ENCODE data around the gene ZCCHC24.

ZCCHC24 gene

GRCh38 chr10:79476645-79477044 is 31.2 kb upstream of the ZCCHC24 start:
- no peak overlapping the region for H2AFZ ChIP-seq (ENCODE audit: low read depth)
- no peak overlapping the region for H3K4me2 ChIP-seq
- H3K27ac ChIP-seq = no peak overlapping the region
- H3K4me3 ChIP-seq (IDR thresholded peaks at IDR 0.05; ENCODE audit: insufficient read depth, low read depth, low read length) = no peak overlapping the region
- H4K20me1 ChIP-seq (ENCODE audit: insufficient read depth) = no peaks in the 10 kb centered on the region
- TF ChIP-seq CTCF (conservative IDR thresholded peaks at IDR 0.05; ENCODE audit: low read depth, low read length) = no peak
- H3K36me3 ChIP-seq (ENCODE audit: insufficient read depth) = no peaks in the 10 kb centered on the region; the same call in 1 of the 2 replicates
- H3K27me3 ChIP-seq (ENCODE audit: insufficient read depth, low read depth) = no peaks in the 10 kb centered on the region
- H3K4me1 ChIP-seq (ENCODE audit: low read depth, poor library complexity, severe bottlenecking) = no peaks in the 10 kb centered on the region
- H3K79me2 ChIP-seq (ENCODE audit: insufficient read depth, low read depth) = no peaks in the 10 kb centered on the region
- H3K9ac ChIP-seq = no peak overlapping the region

DNA sequence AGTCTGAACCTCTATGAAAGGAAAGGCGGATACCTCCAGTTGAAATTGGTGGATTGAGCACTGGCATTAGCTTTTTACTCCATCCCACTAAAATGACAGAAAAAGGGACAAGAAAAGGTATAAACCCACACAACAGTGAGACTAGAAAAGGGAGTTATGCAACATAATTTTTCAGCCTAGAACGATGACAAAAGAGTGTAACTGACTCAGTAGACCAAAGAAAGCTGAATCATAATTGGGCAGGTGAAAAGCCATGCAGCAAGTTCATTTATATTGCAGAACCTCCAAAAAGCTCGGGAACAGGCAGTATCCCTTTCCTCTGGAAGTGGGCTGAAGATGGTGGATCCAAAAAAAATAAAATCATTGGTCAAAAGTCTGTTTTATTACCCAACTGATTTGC is 30.5 kb upstream of the ZCCHC24 start:
- Histone ChIP-seq H3K9ac (no peak overlapping the region), H3K4me2 (no peak overlapping the region), H4K20me1 (ENCODE audit: insufficient read depth) (no peaks in the 10 kb centered on the region), H3K27ac (no peak overlapping the region), H3K79me2 (ENCODE audit: insufficient read depth, low read depth) (no peaks in the 10 kb centered on the region), H3K4me1 (ENCODE audit: low read depth, poor library complexity, severe bottlenecking) (no peaks in the 10 kb centered on the region), H3K27me3 (ENCODE audit: insufficient read depth, low read depth) (no peaks in the 10 kb centered on the region), H3K4me3 (IDR thresholded peaks at IDR 0.05; ENCODE audit: insufficient read depth, low read depth, low read length) (no peak overlapping the region), H3K36me3 (ENCODE audit: insufficient read depth) (no peaks in the 10 kb centered on the region; the same call in 1 of the 2 replicates), H2AFZ (ENCODE audit: low read depth) (no peak overlapping the region)
- TF ChIP-seq CTCF (conservative IDR thresholded peaks at IDR 0.05; ENCODE audit: low read depth, low read length) = no peak

DNA sequence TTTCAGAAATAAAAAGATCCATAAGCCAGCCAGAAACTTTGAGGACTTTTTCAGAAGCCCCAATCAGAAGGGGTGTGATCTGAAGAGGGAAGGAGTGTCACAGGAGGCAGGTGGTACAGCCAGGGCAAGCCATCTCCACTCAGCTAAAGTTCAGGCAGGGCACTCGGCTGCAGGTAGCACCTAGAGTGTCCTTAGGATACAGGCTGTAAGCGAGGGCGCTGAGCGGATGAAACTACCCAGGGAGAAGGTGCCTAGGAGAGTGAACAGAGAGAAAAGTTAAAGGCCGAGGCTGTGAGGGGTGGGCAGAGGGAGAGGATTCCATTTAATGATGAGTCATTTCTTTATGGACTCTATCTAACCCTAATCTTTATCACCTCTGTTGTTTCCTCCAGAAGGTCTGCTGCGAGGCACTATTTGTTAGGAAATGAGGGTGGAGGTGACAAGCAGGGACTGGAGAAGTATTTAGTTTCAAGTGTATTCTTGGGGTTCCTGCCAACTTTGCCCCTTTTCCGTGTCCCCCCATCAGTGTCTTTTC is 29.8 kb upstream of the ZCCHC24 start:
- Histone ChIP-seq H3K79me2 (ENCODE audit: insufficient read depth, low read depth) (no peaks in the 10 kb centered on the region), H3K9ac (no peak overlapping the region), H3K27me3 (ENCODE audit: insufficient read depth, low read depth) (no peaks in the 10 kb centered on the region), H3K27ac (no peak overlapping the region), H3K36me3 (ENCODE audit: insufficient read depth) (no peaks in the 10 kb centered on the region), H4K20me1 (ENCODE audit: insufficient read depth) (no peaks in the 10 kb centered on the region), H3K4me3 (IDR thresholded peaks at IDR 0.05; ENCODE audit: insufficient read depth, low read depth, low read length) (no peak overlapping the region), H3K4me2 (no peak overlapping the region), H3K4me1 (ENCODE audit: low read depth, poor library complexity, severe bottlenecking) (no peaks in the 10 kb centered on the region), H2AFZ (ENCODE audit: low read depth) (no peak overlapping the region)
- no peak for TF ChIP-seq CTCF (conservative IDR thresholded peaks at IDR 0.05; ENCODE audit: low read depth, low read length)

DNA sequence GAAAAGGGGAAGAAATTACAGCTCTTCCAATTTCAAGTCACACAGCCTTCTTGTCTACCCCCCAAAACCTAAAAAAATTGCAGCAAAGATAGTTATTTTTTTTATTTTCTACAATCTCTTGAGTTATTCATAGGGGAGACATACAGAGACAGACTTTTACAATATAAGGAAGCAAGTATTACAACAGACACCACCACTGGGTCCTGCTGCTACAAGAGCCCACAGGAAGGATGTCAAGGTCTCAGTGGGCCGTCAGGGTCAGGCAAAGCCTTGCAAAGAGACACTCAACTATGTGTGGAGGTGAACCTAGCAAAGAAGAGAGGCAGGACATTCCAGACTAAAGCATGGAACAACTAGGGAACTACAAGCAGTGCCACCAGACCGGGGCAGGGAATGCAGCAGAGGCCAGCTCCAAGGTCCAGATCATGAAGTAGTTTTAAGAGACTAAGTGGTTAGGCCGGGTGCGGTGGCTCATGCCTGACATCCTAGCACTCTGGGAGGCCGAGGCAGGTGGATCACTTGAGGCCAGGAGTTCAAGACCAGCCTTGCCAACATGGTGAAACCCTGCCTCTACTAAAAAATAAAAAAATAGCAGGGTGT is 28.2 kb upstream of the ZCCHC24 start:
- H3K27ac ChIP-seq = no peak overlapping the region
- no peak overlapping the region for H2AFZ ChIP-seq (ENCODE audit: low read depth)
- H3K36me3 ChIP-seq (ENCODE audit: insufficient read depth) = no peaks in the 10 kb centered on the region
- H3K4me1 ChIP-seq (ENCODE audit: low read depth, poor library complexity, severe bottlenecking) = no peaks in the 10 kb centered on the region
- no peaks in the 10 kb centered on the region for H4K20me1 ChIP-seq (ENCODE audit: insufficient read depth)
- H3K79me2 ChIP-seq (ENCODE audit: insufficient read depth, low read depth) = no peaks in the 10 kb centered on the region
- no peaks in the 10 kb centered on the region for H3K27me3 ChIP-seq (ENCODE audit: insufficient read depth, low read depth)
- no peak overlapping the region for H3K4me2 ChIP-seq
- H3K4me3 ChIP-seq (IDR thresholded peaks at IDR 0.05; ENCODE audit: insufficient read depth, low read depth, low read length) = no peak overlapping the region
- no peak for TF ChIP-seq CTCF (conservative IDR thresholded peaks at IDR 0.05; ENCODE audit: low read depth, low read length)
- H3K9ac ChIP-seq = no peak overlapping the region
